ENCODE results near the gene SIRT4.

The SIRT4 gene

GRCh38 chr12:120337730-120338129 lies 35.6 kb downstream of the SIRT4 start:
- H3K4me3 ChIP-seq (ENCODE audit: low read depth, low read length), result no peak overlapping the region
- no peak for DNase-seq (ENCODE audit: low read depth)
- no peak for TF ChIP-seq CTCF (conservative IDR thresholded peaks at IDR 0.05; ENCODE audit: low read depth, low read length)

- no peak for DNase-seq (ENCODE audit: low read depth)
- H3K4me3 ChIP-seq (ENCODE audit: low read depth, low read length), result no peak overlapping the region
- TF ChIP-seq CTCF (conservative IDR thresholded peaks at IDR 0.05; ENCODE audit: low read depth, low read length), result no peak
Observed at GRCh38 chr12:120339256-120339655, 37.1 kb downstream of the SIRT4 start.

DNA sequence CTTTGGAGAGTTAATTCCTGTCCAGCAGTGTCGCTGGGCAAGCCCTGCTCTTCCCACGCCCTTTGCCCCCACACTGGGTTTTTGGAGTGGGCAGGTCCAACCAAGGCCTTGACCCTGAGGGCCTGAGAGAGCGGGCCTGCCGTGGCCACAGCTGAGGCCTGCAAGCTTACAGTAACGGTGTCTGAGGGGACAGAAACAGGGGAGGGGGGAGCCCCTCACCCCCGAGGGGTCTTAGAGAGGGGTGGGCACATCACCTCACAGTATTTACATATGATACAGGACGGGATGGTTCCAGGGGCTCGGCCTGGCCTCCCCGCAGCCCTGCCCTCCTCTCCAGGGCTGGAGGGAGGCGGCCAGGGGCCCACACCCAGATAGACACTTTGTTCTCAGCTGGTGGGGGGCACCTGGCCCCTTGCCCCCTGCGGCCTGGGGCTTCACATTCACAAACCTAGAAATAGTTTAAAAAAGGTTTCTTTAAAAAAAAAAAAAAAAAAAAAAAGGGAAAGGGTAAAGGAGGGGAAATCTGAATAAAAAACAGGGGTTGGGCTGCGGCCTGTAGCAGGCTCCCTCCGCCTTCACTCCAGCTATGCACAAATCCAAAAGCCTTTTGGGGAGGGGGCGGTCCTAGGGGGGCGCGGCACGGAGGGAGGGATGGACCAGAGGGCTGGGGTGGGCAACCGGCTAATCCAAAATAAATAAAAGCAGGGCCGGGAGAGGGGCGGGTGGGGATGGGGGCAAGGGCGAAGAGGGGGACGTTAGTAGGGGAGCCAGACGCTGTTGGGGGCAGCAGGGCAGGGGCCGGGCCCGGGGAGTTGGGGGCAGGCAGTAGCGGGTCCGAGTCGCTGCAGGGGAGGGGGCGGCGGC lies 40.3 kb downstream of the SIRT4 start:
- H3K4me3 ChIP-seq (ENCODE audit: low read depth, low read length), result no peak overlapping the region
- TF ChIP-seq CTCF (conservative IDR thresholded peaks at IDR 0.05; ENCODE audit: low read depth, low read length), result no peak
- no peak for DNase-seq (ENCODE audit: low read depth)

- H3K4me3 ChIP-seq (ENCODE audit: low read depth, low read length), result no peak overlapping the region
- TF ChIP-seq CTCF (conservative IDR thresholded peaks at IDR 0.05; ENCODE audit: low read depth, low read length), result no peak
- no peak for DNase-seq (ENCODE audit: low read depth)
Observed at GRCh38 chr12:120343039-120343537, 41.0 kb downstream of the SIRT4 start.

DNA sequence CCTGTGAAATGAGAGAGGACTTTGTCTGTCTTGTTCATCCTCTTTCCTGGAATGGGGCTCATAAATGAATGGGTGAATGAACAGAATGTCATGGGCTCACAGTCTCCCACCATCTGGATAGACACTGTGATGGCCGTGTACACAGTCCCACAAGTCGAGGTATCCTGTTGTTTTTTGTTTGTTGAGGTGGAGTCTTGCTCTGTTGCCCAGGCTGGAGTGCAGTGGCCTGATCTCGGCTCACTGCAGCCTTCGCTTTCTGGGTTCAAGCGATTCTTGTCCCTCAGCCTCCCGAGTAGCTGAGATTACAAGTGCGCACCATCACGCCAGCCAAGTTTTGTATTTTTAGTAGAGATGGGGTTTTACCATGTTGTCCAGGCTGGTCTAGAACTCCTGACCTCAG lies 41.6 kb downstream of the SIRT4 start:
- H3K4me3 ChIP-seq (ENCODE audit: low read depth, low read length), result no peak overlapping the region
- TF ChIP-seq CTCF (conservative IDR thresholded peaks at IDR 0.05; ENCODE audit: low read depth, low read length), result no peak
- no peak for DNase-seq (ENCODE audit: low read depth)

- no peak overlapping the region for H3K4me3 ChIP-seq (ENCODE audit: low read depth, low read length)
- TF ChIP-seq CTCF (conservative IDR thresholded peaks at IDR 0.05; ENCODE audit: low read depth, low read length), result no peak
Observed at GRCh38 chr12:120346031-120346430, 43.9 kb downstream of the SIRT4 start.

GRCh38 chr12:120346681-120347080 lies 44.6 kb downstream of the SIRT4 start:
- H3K4me3 ChIP-seq (ENCODE audit: low read depth, low read length), result no peak overlapping the region
- no peak for DNase-seq (ENCODE audit: low read depth)
- peak; percentile 22 for TF ChIP-seq CTCF (conservative IDR thresholded peaks at IDR 0.05; ENCODE audit: low read depth, low read length)

More at GRCh38 chr12:120346031-120346430, 43.9 kb downstream of the SIRT4 start:
- DNase-seq (ENCODE audit: low read depth), result no peak

All from choroid plexus epithelial cell (primary cell).